Tibial nerve (tissue), 4 donors: ENCODE results near the gene ST3GAL6.

ENCODE experiments used
- CTCF ChIP-seq, 5 experiments: fragments of 200-600 bp in 3 of 5; fragments of 450-650 bp in 2 of 5; sonication (generic) in 3 of 5; IDR thresholded peaks; one replicate each; pipeline ENCODE4 v1.5.1; 2016 to 2019; ENCODE audit warnings: antibody characterized with exemption in 5 of 5, mild to moderate bottlenecking in 3 of 5, moderate library complexity in 2 of 5
- EP300 ChIP-seq, 2 donors: sonication (generic); formaldehyde crosslinking; IDR thresholded peaks; one replicate each; pipeline ENCODE4 v1.6.1; 2017; ENCODE audit warnings: antibody characterized with exemption in 2 of 2, mild to moderate bottlenecking in 1 of 2

GRCh38 chr3:98814817-98815420 is 51.8 kb downstream of the ST3GAL6 start:
- no peak for TF ChIP-seq CTCF (IDR thresholded peaks at IDR 0.05)
- no peak for TF ChIP-seq EP300 (IDR thresholded peaks at IDR 0.05)
